Coronary artery (tissue), 2 donors: ENCODE data around the gene MAP4K5.

Experiments used
- DNase-seq: peaks from one replicate; pipeline ENCODE4 v3.0.0-alpha.2; 2017; ENCODE audit warnings: low spot score
- H3K27ac ChIP-seq, 2 donors: fragments of 200-600 bp; sonication (generic); one replicate each; pipeline ENCODE4 v1.5.1; 2016 to 2019
- H3K4me3 ChIP-seq: fragments of 200-600 bp; sonication (generic); 2 replicates; pipeline ENCODE4 v1.5.1; 2016; ENCODE audit warnings: mild to moderate bottlenecking, moderate library complexity
- CTCF ChIP-seq: fragments of 200-600 bp; sonication (generic); IDR thresholded peaks from one replicate; pipeline ENCODE4 v1.5.1; 2019; ENCODE audit warnings: antibody characterized with exemption

MAP4K5 gene

GRCh38 chr14:50371546-50371945 lies 160.8 kb downstream of the MAP4K5 start:
- TF ChIP-seq CTCF = no peak
- no peak for DNase-seq
- no peak overlapping the region for H3K4me3 ChIP-seq
- no peak overlapping the region for H3K27ac ChIP-seq
